Glutamatergic neuron (in vitro differentiated cells): ENCODE data around the gene NCEH1. TPM values are rescaled to one million over a fixed set of nuclear protein-coding genes. Genes with fewer than 3 reads are reported as not detected.

ENCODE experiments used
- DNase-seq: peaks from one replicate; pipeline ENCODE4 v3.0.0; 2022
- H3K27ac Mint-ChIP-seq: one replicate; pipeline ENCODE4 v1.8.0; 2020; ENCODE audit warnings: mild to moderate bottlenecking, mixed read lengths, inconsistent platforms; ENCODE audit not compliant: unreplicated experiment
- H3K27me3 Mint-ChIP-seq: one replicate; pipeline ENCODE4 v1.8.0; 2020; ENCODE audit warnings: mild to moderate bottlenecking, moderate library complexity, mixed read lengths, inconsistent platforms; ENCODE audit not compliant: unreplicated experiment
- H3K36me3 Mint-ChIP-seq: one replicate; pipeline ENCODE4 v1.8.0; 2020; ENCODE audit warnings: mild to moderate bottlenecking, mixed read lengths, inconsistent platforms; ENCODE audit not compliant: unreplicated experiment
- H3K4me1 Mint-ChIP-seq: one replicate; pipeline ENCODE4 v1.8.0; 2020; ENCODE audit warnings: mild to moderate bottlenecking, low read depth, mixed read lengths, inconsistent platforms; ENCODE audit not compliant: unreplicated experiment
- H3K4me3 Mint-ChIP-seq: one replicate; pipeline ENCODE4 v1.8.0; 2020; ENCODE audit warnings: mild to moderate bottlenecking, mixed read lengths, inconsistent platforms; ENCODE audit not compliant: unreplicated experiment
- H3K9me3 Mint-ChIP-seq: one replicate; pipeline ENCODE4 v1.8.0; 2020; ENCODE audit warnings: mild to moderate bottlenecking, moderate library complexity, mixed read lengths, inconsistent platforms; ENCODE audit not compliant: unreplicated experiment
- CTCF ChIP-seq: fragments of 200-600 bp; sonication (generic); IDR thresholded peaks from one replicate; pipeline ENCODE4 v1.5.0; 2021; ENCODE audit not compliant: partially characterized antibody, unreplicated experiment
- total RNA-seq: library from RNA; stranded (reverse); fragmentation: NEBNext Ultra II Directional; extraction: Animal tissue kit (Norgen Biotek cat#: 25700); gene quantifications from one replicate; pipeline ENCODE4 v1.2.1, GENCODE V29; 2021; ENCODE audit not compliant: unreplicated experiment

Gene NCEH1
- total RNA-seq, 1 donor from 2014 or later, result 1.5 TPM

GRCh38 chr3:172640751-172641150, 70.1 kb downstream of the NCEH1 start:
- Mint-ChIP-seq H3K4me3 (no peak overlapping the region), H3K36me3 (no peaks in the 10 kb centered on the region), H3K27ac (no peak overlapping the region), H3K27me3 (no peaks in the 10 kb centered on the region), H3K9me3 (no peaks in the 10 kb centered on the region), H3K4me1 (no peaks in the 10 kb centered on the region)
- no peak for TF ChIP-seq CTCF
- DNase-seq, result no peak

GRCh38 chr3:172635588-172635987, 75.3 kb downstream of the NCEH1 start:
- TF ChIP-seq CTCF, result no peak

GRCh38 chr3:172634948-172635347, 75.9 kb downstream of the NCEH1 start:
- Mint-ChIP-seq H3K4me3 (no peak overlapping the region), H3K4me1 (no peaks in the 10 kb centered on the region), H3K9me3 (no peaks in the 10 kb centered on the region), H3K27ac (no peak overlapping the region), H3K27me3 (no peaks in the 10 kb centered on the region), H3K36me3 (no peaks in the 10 kb centered on the region)
- TF ChIP-seq CTCF, result no peak
- no peak for DNase-seq

More at GRCh38 chr3:172635588-172635987, 75.3 kb downstream of the NCEH1 start:
- H3K9me3 Mint-ChIP-seq, result no peaks in the 10 kb centered on the region
- H3K27ac Mint-ChIP-seq, result no peak overlapping the region
- no peak overlapping the region for H3K4me3 Mint-ChIP-seq
- H3K4me1 Mint-ChIP-seq, result no peaks in the 10 kb centered on the region
- H3K36me3 Mint-ChIP-seq, result no peaks in the 10 kb centered on the region
- DNase-seq, result no peak
- H3K27me3 Mint-ChIP-seq, result no peaks in the 10 kb centered on the region

GRCh38 chr3:172630316-172630715, 80.6 kb downstream of the NCEH1 start:
- H3K4me1 Mint-ChIP-seq, result no peaks in the 10 kb centered on the region
- DNase-seq, result no peak
- H3K4me3 Mint-ChIP-seq, result no peak overlapping the region
- no peaks in the 10 kb centered on the region for H3K27me3 Mint-ChIP-seq
- TF ChIP-seq CTCF, result no peak
- H3K36me3 Mint-ChIP-seq, result no peaks in the 10 kb centered on the region
- no peak overlapping the region for H3K27ac Mint-ChIP-seq
- H3K9me3 Mint-ChIP-seq, result no peaks in the 10 kb centered on the region

GRCh38 chr3:172629470-172629869, 81.4 kb downstream of the NCEH1 start:
- Mint-ChIP-seq H3K27me3 (no peaks in the 10 kb centered on the region), H3K4me3 (no peak overlapping the region), H3K4me1 (no peaks in the 10 kb centered on the region), H3K36me3 (no peaks in the 10 kb centered on the region), H3K9me3 (no peaks in the 10 kb centered on the region), H3K27ac (no peak overlapping the region)
- no peak for TF ChIP-seq CTCF
- DNase-seq, result no peak
